Astrocyte (in vitro differentiated cells and primary cell): ENCODE data around the gene NTM. TPM values are rescaled to one million over a fixed set of nuclear protein-coding genes. Genes with fewer than 3 reads are reported as not detected.
A peak's percentile ranks its signal among the peaks of the same experiment; 100 is the strongest.

ENCODE experiments used
- DNase-seq: peaks from one replicate; pipeline ENCODE4 v3.0.0-alpha.2; 2010; ENCODE audit warnings: low read depth
- FAIRE-seq: peaks from 2 replicates; lab custom pipeline; 2011; peaks lifted over from hg19 to GRCh38; lab: Jason Lieb, UNC
- H2AFZ ChIP-seq: 2 replicates; pipeline ENCODE4 v1.6.0; 2012; ENCODE audit warnings: low read depth, low read length, inconsistent platforms
- H3K27ac ChIP-seq: 2 replicates; pipeline ENCODE4 v1.5.1; 2011; ENCODE audit warnings: low read depth, low read length, inconsistent platforms
- H3K27me3 ChIP-seq: 2 replicates; pipeline ENCODE4 v1.6.0; 2011; ENCODE audit warnings: low read length, inconsistent platforms; ENCODE audit not compliant: insufficient read depth
- H3K36me3 ChIP-seq: 2 replicates; pipeline ENCODE4 v1.5.1; 2011; ENCODE audit warnings: low read length, inconsistent platforms; ENCODE audit not compliant: insufficient read depth
- H3K4me1 ChIP-seq: 2 replicates; pipeline ENCODE4 v1.5.1; 2011; ENCODE audit warnings: low read length, inconsistent platforms; ENCODE audit not compliant: insufficient read depth
- H3K4me2 ChIP-seq: 2 replicates; pipeline ENCODE4 v1.6.0; 2012; ENCODE audit warnings: low read length, inconsistent platforms
- H3K4me3 ChIP-seq: 2 replicates; pipeline ENCODE4 v1.5.1; 2011; ENCODE audit warnings: low read depth, mild to moderate bottlenecking, low read length, inconsistent platforms; ENCODE audit not compliant: insufficient read depth
- H3K79me2 ChIP-seq: 2 replicates; pipeline ENCODE4 v1.6.0; 2012; ENCODE audit warnings: mild to moderate bottlenecking, low read length, inconsistent platforms; ENCODE audit not compliant: insufficient read depth
- H3K9ac ChIP-seq: 2 replicates; pipeline ENCODE4 v1.6.0; 2012; ENCODE audit warnings: mild to moderate bottlenecking, low read length, inconsistent platforms
- H3K9me3 ChIP-seq: 2 replicates; pipeline ENCODE4 v1.5.1; 2012; ENCODE audit warnings: low read depth, mild to moderate bottlenecking, low read length, inconsistent platforms; ENCODE audit not compliant: insufficient read depth
- H4K20me1 ChIP-seq: 2 replicates; pipeline ENCODE4 v1.6.0; 2012; ENCODE audit warnings: low read length, inconsistent platforms; ENCODE audit not compliant: insufficient read depth
- H3K27ac Mint-ChIP-seq: one replicate; pipeline ENCODE4 v1.8.0; 2021; ENCODE audit warnings: mild to moderate bottlenecking, mixed read lengths; ENCODE audit not compliant: unreplicated experiment
- H3K27me3 Mint-ChIP-seq: one replicate; pipeline ENCODE4 v1.8.0; 2021; ENCODE audit warnings: low read depth, mixed read lengths; ENCODE audit not compliant: unreplicated experiment
- H3K36me3 Mint-ChIP-seq: one replicate; pipeline ENCODE4 v1.8.0; 2021; ENCODE audit warnings: low read depth, mixed read lengths; ENCODE audit not compliant: unreplicated experiment
- H3K4me1 Mint-ChIP-seq: one replicate; pipeline ENCODE4 v1.8.0; 2021; ENCODE audit warnings: low read depth, mixed read lengths; ENCODE audit not compliant: unreplicated experiment
- H3K4me3 Mint-ChIP-seq: one replicate; pipeline ENCODE4 v1.8.0; 2021; ENCODE audit warnings: mild to moderate bottlenecking, moderate library complexity, mixed read lengths; ENCODE audit not compliant: unreplicated experiment
- H3K9me3 Mint-ChIP-seq: one replicate; pipeline ENCODE4 v1.8.0; 2021; ENCODE audit warnings: mild to moderate bottlenecking, mixed read lengths; ENCODE audit not compliant: unreplicated experiment
- CTCF ChIP-seq: IDR thresholded peaks from 2 replicates; pipeline ENCODE4 v1.5.1; 2011; ENCODE audit warnings: low read depth, mild to moderate bottlenecking, inconsistent platforms, low read length, moderate library complexity; ENCODE audit not compliant: insufficient read depth
- EZH2 ChIP-seq: IDR thresholded peaks from 2 replicates; pipeline ENCODE4 v1.6.1; 2012; ENCODE audit warnings: mild to moderate bottlenecking, low read length, inconsistent platforms; ENCODE audit not compliant: insufficient read depth
- total RNA-seq: library from RNA; stranded (reverse); gene quantifications from 2 replicates; pipeline ENCODE4 v1.2.1, GENCODE V29; 2021

The NTM gene
- total RNA-seq, 1 donor from 2014 or later = 98.2 TPM

DNA sequence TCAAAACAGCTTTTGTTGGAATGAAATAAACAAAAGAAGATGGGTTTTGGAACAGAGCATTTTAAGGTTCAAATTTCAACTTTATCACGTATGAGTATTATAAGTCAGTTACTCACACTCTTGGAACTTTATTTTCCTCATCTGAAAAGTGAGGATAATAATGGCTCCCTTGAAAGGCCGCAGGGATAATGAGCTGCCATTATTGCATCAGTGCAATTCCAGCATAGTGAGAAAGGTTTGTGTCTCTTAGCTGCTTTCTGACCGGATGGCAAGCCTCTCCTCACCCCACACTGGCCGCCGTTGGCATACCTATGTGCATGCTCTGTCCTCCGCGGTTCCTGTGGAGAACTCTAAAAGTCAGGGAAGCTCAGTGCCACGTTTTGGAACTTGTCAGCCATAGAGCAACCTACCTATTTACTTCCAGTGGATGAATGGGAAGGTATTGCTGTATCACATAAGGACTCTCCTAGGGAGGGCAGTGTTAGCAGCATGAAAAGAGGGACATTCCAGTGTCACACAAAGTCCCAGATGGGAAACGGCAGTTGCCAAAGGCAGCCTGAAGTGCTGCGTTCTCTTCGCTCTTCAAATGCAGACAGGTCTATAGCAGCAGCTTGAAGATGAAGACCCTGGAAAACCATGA, 368.9 kb downstream of the NTM start:
- no peak overlapping the region for H3K4me3 ChIP-seq
- H4K20me1 ChIP-seq = no peaks in the 10 kb centered on the region
- H3K27ac ChIP-seq = no peak overlapping the region
- DNase-seq = no peak
- Mint-ChIP-seq H3K27ac (no peak overlapping the region), H3K9me3 (no peaks in the 10 kb centered on the region), H3K36me3 (no peaks in the 10 kb centered on the region), H3K27me3 (peaks cover 11% of the 10 kb centered on the region), H3K4me3 (no peak overlapping the region), H3K4me1 (peaks cover 7% of the 10 kb centered on the region)
- H2AFZ ChIP-seq = no peak overlapping the region
- H3K27me3 ChIP-seq = no peaks in the 10 kb centered on the region
- no peaks in the 10 kb centered on the region for H3K36me3 ChIP-seq
- no peaks in the 10 kb centered on the region for H3K79me2 ChIP-seq
- TF ChIP-seq CTCF = no peak
- no peak for TF ChIP-seq EZH2
- no peaks in the 10 kb centered on the region for H3K9me3 ChIP-seq
- peaks cover under 1% of the 10 kb centered on the region for H3K4me1 ChIP-seq
- H3K9ac ChIP-seq = no peak overlapping the region
- no peak overlapping the region for H3K4me2 ChIP-seq
- no peak for FAIRE-seq

DNA sequence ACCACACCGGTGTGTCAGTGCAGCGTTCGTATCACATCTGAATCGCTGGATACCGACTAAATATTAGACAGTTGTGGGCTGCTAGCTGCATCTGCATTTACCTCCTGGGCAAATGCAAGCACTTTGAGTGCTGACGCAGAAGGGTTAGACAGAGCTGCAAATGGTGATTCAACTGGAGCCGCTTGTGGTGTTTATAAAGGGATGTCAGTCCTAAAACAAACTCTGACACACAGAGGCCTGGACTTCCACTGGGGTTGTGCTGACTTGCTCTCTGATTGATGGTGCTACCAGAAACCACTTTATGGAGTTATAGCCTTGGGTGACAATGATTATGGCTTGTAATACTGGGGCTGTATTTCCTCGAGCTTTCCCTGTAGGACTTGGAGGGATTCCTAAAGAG, 374.4 kb downstream of the NTM start:
- peak; percentile 90 for DNase-seq
- peaks cover 36% of the 10 kb centered on the region for H3K4me1 ChIP-seq
- no peak overlapping the region for H3K4me3 Mint-ChIP-seq
- no peaks in the 10 kb centered on the region for H3K79me2 ChIP-seq
- H3K36me3 Mint-ChIP-seq = no peaks in the 10 kb centered on the region
- H3K27ac Mint-ChIP-seq = peak overlapping the region; percentile 67
- H3K9me3 ChIP-seq = no peaks in the 10 kb centered on the region
- peak overlapping the region; percentile 87 for H3K27ac ChIP-seq
- H3K27me3 ChIP-seq = no peaks in the 10 kb centered on the region
- FAIRE-seq = no peak
- no peaks in the 10 kb centered on the region for H4K20me1 ChIP-seq
- H2AFZ ChIP-seq = no peak overlapping the region
- H3K4me2 ChIP-seq = peak overlapping the region; percentile 80
- TF ChIP-seq EZH2 = no peak
- no peak for TF ChIP-seq CTCF
- peaks cover 19% of the 10 kb centered on the region for H3K4me1 Mint-ChIP-seq
- H3K4me3 ChIP-seq = peak overlapping the region; percentile 19
- H3K36me3 ChIP-seq = no peaks in the 10 kb centered on the region
- H3K27me3 Mint-ChIP-seq = peaks cover 2% of the 10 kb centered on the region
- H3K9me3 Mint-ChIP-seq = no peaks in the 10 kb centered on the region
- H3K9ac ChIP-seq = peak overlapping the region; percentile 74

DNA sequence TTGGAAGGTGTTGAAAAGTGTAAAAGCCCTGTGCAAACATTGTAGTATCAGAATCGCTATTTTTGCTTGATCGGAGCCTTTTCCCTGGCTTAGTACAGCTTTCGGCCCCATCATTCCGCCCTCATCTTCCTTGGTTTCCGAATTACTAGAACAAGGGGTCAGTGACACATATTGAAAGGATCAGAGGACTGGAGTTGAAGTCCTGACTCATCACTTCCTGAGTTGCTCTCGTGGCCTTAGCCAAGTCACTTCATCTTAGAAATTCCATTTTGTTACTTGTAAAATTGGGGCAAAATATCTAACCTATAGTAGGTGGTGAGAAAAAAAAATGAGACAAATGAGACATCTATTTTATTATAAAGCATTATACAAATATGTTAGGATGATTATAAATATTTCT, 375.0 kb downstream of the NTM start:
- H3K79me2 ChIP-seq = no peaks in the 10 kb centered on the region
- peak overlapping the region; percentile 80 for H3K4me2 ChIP-seq
- peak overlapping the region; percentile 67 for H3K27ac Mint-ChIP-seq
- peak overlapping the region; percentile 74 for H3K9ac ChIP-seq
- peak overlapping the region; percentile 9 for H2AFZ ChIP-seq
- no peak overlapping the region for H3K4me3 Mint-ChIP-seq
- peaks cover 2% of the 10 kb centered on the region for H3K27me3 Mint-ChIP-seq
- TF ChIP-seq CTCF (no peak), EZH2 (no peak)
- peak overlapping the region; percentile 9 for H3K4me3 ChIP-seq
- peak; percentile 77 for DNase-seq
- H3K36me3 ChIP-seq = no peaks in the 10 kb centered on the region
- H3K9me3 ChIP-seq = no peaks in the 10 kb centered on the region
- peak; percentile 59 for FAIRE-seq
- H3K27ac ChIP-seq = peak overlapping the region; percentile 87
- no peaks in the 10 kb centered on the region for H3K27me3 ChIP-seq
- no peaks in the 10 kb centered on the region for H4K20me1 ChIP-seq
- no peaks in the 10 kb centered on the region for H3K9me3 Mint-ChIP-seq
- peaks cover 41% of the 10 kb centered on the region for H3K4me1 ChIP-seq
- peaks cover 19% of the 10 kb centered on the region for H3K4me1 Mint-ChIP-seq
- H3K36me3 Mint-ChIP-seq = no peaks in the 10 kb centered on the region
